ENCODE results near the gene SDK2. TPM values are rescaled to one million over a fixed set of nuclear protein-coding genes. Genes with fewer than 3 reads are reported as not detected.

The SDK2 gene
- total and polyA plus RNA-seq, 8 donors = 0.04 to 0.31 (median 0.17) TPM

DNA sequence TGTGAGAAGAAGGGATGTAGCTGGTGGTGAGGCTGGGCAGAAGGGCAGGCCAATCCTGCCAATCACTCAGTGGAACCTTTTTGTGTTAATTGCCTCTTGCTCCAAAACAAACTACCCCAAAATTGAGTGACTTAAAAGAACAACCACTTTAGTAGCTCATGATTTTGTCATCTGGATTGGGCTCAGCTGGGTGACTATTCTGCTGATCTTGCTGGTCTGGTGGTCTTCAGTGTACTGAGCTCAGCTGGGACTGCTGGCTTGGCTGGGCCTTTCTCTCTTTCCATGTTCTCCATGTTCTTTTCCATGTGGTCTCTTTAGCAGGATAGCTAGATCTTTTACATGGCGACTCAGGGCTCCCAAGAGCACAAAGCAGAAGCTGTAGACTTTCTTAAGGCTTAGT, 37.7 kb upstream of the SDK2 start:
- Histone ChIP-seq H3K36me3 (no peaks in the 10 kb centered on the region), H3K9me3 (no peaks in the 10 kb centered on the region), H3K27me3 (no peaks in the 10 kb centered on the region), H3K4me3 (no peak overlapping the region), H3K27ac (no peak overlapping the region), H3K4me1 (no peaks in the 10 kb centered on the region)
- ATAC-seq (no peak), FAIRE-seq (no peak), DNase-seq (no peak)
- TF ChIP-seq, protein P1, sequence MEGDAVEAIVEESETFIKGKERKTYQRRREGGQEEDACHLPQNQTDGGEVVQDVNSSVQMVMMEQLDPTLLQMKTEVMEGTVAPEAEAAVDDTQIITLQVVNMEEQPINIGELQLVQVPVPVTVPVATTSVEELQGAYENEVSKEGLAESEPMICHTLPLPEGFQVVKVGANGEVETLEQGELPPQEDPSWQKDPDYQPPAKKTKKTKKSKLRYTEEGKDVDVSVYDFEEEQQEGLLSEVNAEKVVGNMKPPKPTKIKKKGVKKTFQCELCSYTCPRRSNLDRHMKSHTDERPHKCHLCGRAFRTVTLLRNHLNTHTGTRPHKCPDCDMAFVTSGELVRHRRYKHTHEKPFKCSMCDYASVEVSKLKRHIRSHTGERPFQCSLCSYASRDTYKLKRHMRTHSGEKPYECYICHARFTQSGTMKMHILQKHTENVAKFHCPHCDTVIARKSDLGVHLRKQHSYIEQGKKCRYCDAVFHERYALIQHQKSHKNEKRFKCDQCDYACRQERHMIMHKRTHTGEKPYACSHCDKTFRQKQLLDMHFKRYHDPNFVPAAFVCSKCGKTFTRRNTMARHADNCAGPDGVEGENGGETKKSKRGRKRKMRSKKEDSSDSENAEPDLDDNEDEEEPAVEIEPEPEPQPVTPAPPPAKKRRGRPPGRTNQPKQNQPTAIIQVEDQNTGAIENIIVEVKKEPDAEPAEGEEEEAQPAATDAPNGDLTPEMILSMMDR (IDR thresholded peaks at IDR 0.05) = no peak
- 48 to 75% methylated on average over 1 of the region's 1 CpG for WGBS, 2 donors
- intact Hi-C loops (cut with DNase I) = no loop called here

DNA sequence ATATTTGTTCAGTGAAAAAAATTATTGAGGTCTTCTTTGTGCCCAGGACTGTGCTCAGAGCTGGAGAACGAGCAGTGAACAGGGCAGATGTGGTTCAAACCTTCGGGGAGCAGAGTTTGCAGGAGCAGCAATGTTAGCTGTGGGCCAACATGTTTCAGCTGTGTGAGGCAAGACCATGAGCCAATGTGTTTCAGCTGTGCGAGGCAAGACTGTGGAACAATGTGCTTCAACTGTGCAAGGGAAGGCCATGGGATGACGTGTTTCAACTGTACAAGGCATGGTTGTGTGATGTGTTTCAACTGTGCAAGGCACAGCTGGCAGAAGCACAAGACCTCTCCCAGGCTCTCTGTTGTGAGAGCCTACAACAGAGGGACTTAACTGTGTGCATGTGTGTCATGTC, 35.2 kb upstream of the SDK2 start:
- Histone ChIP-seq H3K9me3 (no peaks in the 10 kb centered on the region), H3K4me3 (no peak overlapping the region), H3K27me3 (no peaks in the 10 kb centered on the region), H3K27ac (no peak overlapping the region), H3K4me1 (no peaks in the 10 kb centered on the region), H3K36me3 (no peaks in the 10 kb centered on the region)
- ATAC-seq (no peak), DNase-seq (no peak), FAIRE-seq (no peak)
- WGBS, 2 donors = 49 to 65% methylated on average over 4 of the region's 4 CpGs
- intact Hi-C loops (cut with DNase I) = no loop called here
- TF ChIP-seq, protein P1 (IDR thresholded peaks at IDR 0.05) = no peak

DNA sequence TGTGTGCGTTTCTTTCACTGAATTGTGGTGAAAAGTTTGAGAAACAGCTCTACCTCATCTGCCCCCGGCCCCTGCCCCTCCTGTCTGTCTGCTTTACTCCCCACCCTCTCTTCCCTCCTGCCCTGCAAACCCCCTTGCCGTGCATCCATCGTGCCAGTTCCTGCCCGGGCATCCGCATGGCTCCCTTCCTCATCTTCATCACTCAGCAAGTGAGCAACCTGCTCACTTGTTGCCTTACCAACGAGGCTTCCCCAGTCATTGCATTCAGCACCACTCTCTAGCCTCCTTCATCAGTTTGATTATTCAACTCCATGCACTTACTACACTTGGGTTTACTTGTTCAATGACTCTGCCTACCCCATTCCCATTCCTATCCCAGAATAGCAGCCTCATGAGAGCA, 34.8 kb upstream of the SDK2 start:
- FAIRE-seq = no peak
- intact Hi-C loops (cut with DNase I) = no loop called here
- no peaks in the 10 kb centered on the region for H3K9me3 ChIP-seq
- H3K4me1 ChIP-seq = no peaks in the 10 kb centered on the region
- WGBS, 2 donors = 61 to 62% methylated on average over 7 of the region's 7 CpGs
- ATAC-seq = no peak
- no peaks in the 10 kb centered on the region for H3K27me3 ChIP-seq
- H3K27ac ChIP-seq = no peak overlapping the region
- H3K4me3 ChIP-seq = no peak overlapping the region
- no peak for DNase-seq
- no peaks in the 10 kb centered on the region for H3K36me3 ChIP-seq
- TF ChIP-seq, protein P1 (IDR thresholded peaks at IDR 0.05) = no peak

DNA sequence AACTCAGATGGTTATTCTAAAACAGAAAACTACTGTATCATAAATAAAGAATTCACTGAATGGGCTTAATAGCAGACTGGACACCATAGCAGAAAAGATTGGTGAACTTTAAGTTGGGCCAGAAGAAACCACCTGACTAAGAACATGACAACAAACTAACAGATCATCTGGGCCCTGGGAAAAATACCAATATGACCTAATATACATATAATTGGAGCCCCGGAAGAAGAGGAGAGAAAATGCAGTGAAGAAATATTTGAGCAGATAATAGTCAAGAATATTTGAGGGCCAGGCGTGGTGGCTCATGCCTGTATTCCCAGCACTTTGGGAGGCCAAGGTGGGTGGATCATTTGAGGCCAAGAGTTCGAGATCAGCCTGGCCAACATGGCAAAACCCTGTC, 25.5 kb upstream of the SDK2 start:
- no peak for DNase-seq
- intact Hi-C loops (cut with DNase I) = no loop called here
- TF ChIP-seq, protein P1 (IDR thresholded peaks at IDR 0.05) = no peak
- Histone ChIP-seq H3K27ac (no peak overlapping the region), H3K4me1 (no peaks in the 10 kb centered on the region), H3K4me3 (no peak overlapping the region), H3K36me3 (no peaks in the 10 kb centered on the region), H3K9me3 (no peaks in the 10 kb centered on the region), H3K27me3 (no peaks in the 10 kb centered on the region)
- ATAC-seq = no peak
- no peak for FAIRE-seq
- whole genome bisulfite sequencing, 2 donors = 59 to 66% methylated on average over 3 of the region's 3 CpGs

DNA sequence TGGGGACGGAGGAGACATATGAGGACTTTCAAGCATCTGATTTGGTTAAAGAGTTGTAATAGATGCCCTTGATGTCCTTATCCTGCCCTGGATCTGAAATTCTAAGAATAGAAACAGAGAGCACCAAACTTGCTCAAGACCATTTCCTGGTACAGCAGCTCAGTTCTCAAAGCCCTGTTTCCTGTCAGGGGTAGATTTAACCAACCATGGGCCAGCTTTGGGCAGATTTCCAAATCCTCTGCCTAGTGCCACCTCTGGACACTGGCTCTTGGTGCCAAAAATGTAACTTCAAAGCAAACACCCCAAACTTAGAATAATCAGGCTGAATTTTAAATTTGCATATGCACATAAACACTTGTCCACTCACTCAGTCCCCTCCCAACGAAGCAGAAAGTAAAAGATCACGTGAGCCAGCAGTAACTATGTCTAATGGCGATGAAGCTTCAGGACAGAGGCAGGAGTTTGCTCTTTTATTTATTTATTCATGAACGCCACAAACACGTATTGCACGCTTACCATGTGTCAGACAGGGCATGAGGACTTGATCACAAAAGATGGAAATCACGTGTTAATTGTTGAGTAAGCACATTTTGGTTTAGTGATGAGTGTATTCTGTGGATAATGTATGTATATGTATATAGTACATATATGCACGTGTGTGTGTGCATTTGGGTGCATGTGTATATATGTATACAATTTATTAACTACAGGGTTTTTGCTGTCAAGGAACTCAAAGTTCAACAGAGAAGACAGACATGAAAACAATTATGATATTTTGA, 23.1 kb upstream of the SDK2 start:
- TF ChIP-seq, protein P1 (IDR thresholded peaks at IDR 0.05) = no peak
- ATAC-seq = no peak
- Histone ChIP-seq H3K4me3 (no peak overlapping the region), H3K36me3 (no peaks in the 10 kb centered on the region), H3K27me3 (no peaks in the 10 kb centered on the region), H3K9me3 (no peaks in the 10 kb centered on the region), H3K4me1 (no peaks in the 10 kb centered on the region), H3K27ac (no peak overlapping the region)
- no peak for FAIRE-seq
- WGBS, 2 donors = 47 to 54% methylated on average over 9 of the region's 9 CpGs
- DNase-seq = no peak
- intact Hi-C loops (cut with DNase I) = no loop called here
